Prostate gland (tissue), 2 donors: ENCODE results near the gene CLDN19. TPM values are rescaled to one million over a fixed set of nuclear protein-coding genes. Genes with fewer than 3 reads are reported as not detected.
"Not testable (repeated sequence)": the region's sequence is repeated elsewhere in the genome, so short reads cannot be mapped to it uniquely, and the experiment has no call there.

Experiments
- DNase-seq: peaks from one replicate; pipeline ENCODE4 v3.0.0-alpha.2; 2019; ENCODE audit warnings: low spot score
- H3K27ac ChIP-seq, 2 donors: fragments of 200-600 bp; sonication (generic); 2 replicates each; pipeline ENCODE4 v1.5.1; 2017 to 2019
- H3K27me3 ChIP-seq: fragments of 200-600 bp; sonication (generic); replicated peaks from 2 replicates; pipeline ENCODE4 v1.5.1; 2019; ENCODE audit not compliant: insufficient read depth
- H3K36me3 ChIP-seq, 2 donors: fragments of 200-600 bp; sonication (generic); 1 replicate in 1 of 2; 2 replicates in 1 of 2; pipeline versions ENCODE4 v1.5.1 to v1.8.1; 2017 to 2019
- H3K4me1 ChIP-seq: fragments of 200-600 bp; sonication (generic); replicated peaks from 2 replicates; pipeline ENCODE4 v1.5.1; 2019
- H3K4me3 ChIP-seq, 2 donors: fragments of 200-600 bp; sonication (generic); 2 replicates each; pipeline ENCODE4 v1.5.1; 2017 to 2019
- H3K9me3 ChIP-seq: fragments of 200-600 bp; sonication (generic); 2 replicates; pipeline ENCODE4 v1.5.1; 2017
- CTCF ChIP-seq, 4 experiments: fragments of 200-600 bp in 2 of 4; fragments of 450-650 bp in 2 of 4; sonication (generic) in 2 of 4; IDR thresholded peaks; 1 replicate in 3 of 4; 2 replicates in 1 of 4; pipeline ENCODE4 v1.5.1; 2016 to 2019; ENCODE audit warnings: antibody characterized with exemption in 4 of 4, mild to moderate bottlenecking in 2 of 4, moderate library complexity in 2 of 4
- POLR2A ChIP-seq: fragments of 450-650 bp; IDR thresholded peaks from one replicate; pipeline ENCODE4 v1.6.1; 2016; ENCODE audit warnings: antibody characterized with exemption, mild to moderate bottlenecking
- POLR2AphosphoS5 ChIP-seq: sonication (generic); formaldehyde crosslinking; IDR thresholded peaks from one replicate; pipeline ENCODE4 v1.6.1; 2017; ENCODE audit warnings: antibody characterized with exemption
- WGBS: methylation state at CpG from one replicate; pipeline ENCODE4 v1.1.5; 2018; 5-methylcytosine and 5-hydroxymethylcytosine counted together
- intact Hi-C: fragments of 100-400 bp; cut with DNase I; formaldehyde crosslinking; loops from one replicate; pipeline ENCODE4 v1.14.2; 2022
- total RNA-seq, 2 donors: library from RNA; depleted of rRNA; stranded (reverse); fragments of >200 nt; gene quantifications; one replicate each; pipeline ENCODE4 v1.1.0, GENCODE V29; 2016

The CLDN19 gene
- total RNA-seq, 2 donors from 2014 or later, result 1.1 to 1.5 TPM

DNA sequence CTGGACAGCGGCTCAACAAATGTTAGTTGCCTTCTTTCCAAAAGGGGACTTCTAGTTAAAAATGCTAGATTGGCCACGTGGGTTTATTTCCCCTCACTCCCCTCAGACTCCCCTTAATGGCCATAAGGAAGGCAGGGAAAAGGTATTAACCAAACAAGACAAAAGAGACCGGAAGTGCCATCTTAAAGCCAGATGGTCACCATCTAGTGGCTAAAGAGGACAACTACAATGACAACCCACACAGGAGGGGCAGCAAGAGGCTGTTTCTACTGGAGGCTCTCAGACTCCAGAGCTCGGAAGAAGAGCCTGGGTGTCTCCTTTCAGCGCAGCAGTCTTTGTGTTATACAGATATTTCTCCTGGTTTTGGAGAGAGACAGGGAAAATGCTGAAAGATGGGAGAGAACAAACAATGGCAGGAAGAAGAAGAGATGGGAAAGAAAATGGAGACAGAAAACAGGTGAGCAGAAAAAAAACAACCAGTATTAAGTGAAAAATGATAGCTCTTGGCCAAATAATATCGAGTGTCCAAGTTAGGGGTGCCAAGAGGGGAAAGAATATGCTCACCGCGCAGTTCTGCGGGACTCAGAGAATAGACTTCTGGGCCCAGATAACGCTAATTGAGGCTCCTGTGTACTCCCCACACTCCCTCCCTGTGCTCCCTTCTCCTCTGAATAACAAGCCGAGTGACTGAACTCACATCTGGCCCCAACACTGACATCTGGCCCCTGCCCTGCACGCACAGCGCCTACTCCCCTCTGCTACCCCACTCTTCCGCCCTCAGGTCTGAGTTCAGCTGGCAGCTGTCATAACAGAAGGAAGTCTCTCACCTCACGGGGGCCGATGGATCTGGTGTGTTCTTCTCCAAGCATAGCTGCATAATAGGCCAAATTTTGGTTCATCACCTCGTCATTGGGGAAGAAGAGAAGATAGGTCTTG lies 17.2 kb upstream of the CLDN19 start:
- DNase-seq, result no peak
- Histone ChIP-seq H3K27ac (no peak overlapping the region), H3K27me3 (no peaks in the 10 kb centered on the region), H3K36me3 (no peaks in the 10 kb centered on the region), H3K9me3 (no peaks in the 10 kb centered on the region), H3K4me1 (no peaks in the 10 kb centered on the region), H3K4me3 (no peak overlapping the region)
- peak; percentile 38 for TF ChIP-seq POLR2AphosphoS5
- peak in 3 of 4 experiments; percentile 48 to 69 (median 58) for TF ChIP-seq CTCF (IDR thresholded peaks at IDR 0.05)
- no peak for TF ChIP-seq POLR2A
- WGBS, result 75% methylated on average over 17 of the region's 17 CpGs
- intact Hi-C loops, result no loop called here

- WGBS, result 97% methylated on average over 1 of the region's 1 CpG
These were observed 13.0 kb upstream of the CLDN19 start for GRCh38 chr1:42753070-42753469.

GRCh38 chr1:42752284-42752683 lies 12.2 kb upstream of the CLDN19 start:
- Histone ChIP-seq H3K9me3 (no peaks in the 10 kb centered on the region), H3K4me3 (no peak overlapping the region), H3K27ac (no peak overlapping the region), H3K36me3 (no peaks in the 10 kb centered on the region), H3K4me1 (no peaks in the 10 kb centered on the region), H3K27me3 (no peaks in the 10 kb centered on the region)
- DNase-seq, result no peak
- TF ChIP-seq POLR2A, result no peak
- TF ChIP-seq CTCF (IDR thresholded peaks at IDR 0.05), result no peak
- no peak for TF ChIP-seq POLR2AphosphoS5
- intact Hi-C loops, result no loop called here
- 93% methylated on average over 6 of the region's 6 CpGs for WGBS

More at GRCh38 chr1:42753070-42753469, 13.0 kb upstream of the CLDN19 start:
- Histone ChIP-seq H3K36me3 (no peaks in the 10 kb centered on the region), H3K4me1 (no peaks in the 10 kb centered on the region), H3K27ac (no peak overlapping the region), H3K4me3 (no peak overlapping the region), H3K9me3 (no peaks in the 10 kb centered on the region), H3K27me3 (no peaks in the 10 kb centered on the region)
- TF ChIP-seq POLR2AphosphoS5, result no peak
- no peak for TF ChIP-seq POLR2A
- no peak for TF ChIP-seq CTCF (IDR thresholded peaks at IDR 0.05)
- no peak for DNase-seq
- intact Hi-C loops, result no loop called here

DNA sequence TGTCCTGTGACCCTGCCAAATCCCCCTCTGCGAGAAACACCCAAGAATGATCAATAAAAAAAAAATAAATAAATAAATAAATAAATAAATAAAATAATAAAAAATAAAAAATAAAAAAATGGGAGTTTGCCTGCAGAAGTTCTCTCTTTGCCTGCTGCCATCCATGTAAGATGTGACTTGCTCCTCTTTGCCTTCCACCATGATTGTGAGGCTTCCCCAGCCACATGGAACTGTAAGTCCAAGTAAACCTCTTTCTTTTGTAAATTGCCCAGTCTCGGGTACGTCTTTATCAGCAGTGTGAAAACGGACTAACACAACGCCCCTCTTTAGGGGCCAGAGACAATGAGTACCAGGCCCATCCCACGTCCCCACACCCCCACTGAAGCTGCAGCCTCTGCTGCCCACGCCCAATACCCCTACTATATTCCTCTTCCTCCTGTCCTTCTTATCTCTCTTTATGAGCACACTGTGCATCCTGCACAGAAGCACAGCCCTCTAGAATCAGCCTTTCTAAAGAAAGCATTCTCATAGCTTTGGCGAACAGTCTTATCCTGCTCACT lies 11.6 kb upstream of the CLDN19 start:
- H3K4me1 ChIP-seq, DNase-seq, H3K27me3 ChIP-seq, intact Hi-C loops, H3K27ac ChIP-seq, H3K9me3 ChIP-seq, H3K36me3 ChIP-seq, H3K4me3 ChIP-seq: not testable (repeated sequence)
- 85% methylated on average over 8 of the region's 8 CpGs for WGBS

DNA sequence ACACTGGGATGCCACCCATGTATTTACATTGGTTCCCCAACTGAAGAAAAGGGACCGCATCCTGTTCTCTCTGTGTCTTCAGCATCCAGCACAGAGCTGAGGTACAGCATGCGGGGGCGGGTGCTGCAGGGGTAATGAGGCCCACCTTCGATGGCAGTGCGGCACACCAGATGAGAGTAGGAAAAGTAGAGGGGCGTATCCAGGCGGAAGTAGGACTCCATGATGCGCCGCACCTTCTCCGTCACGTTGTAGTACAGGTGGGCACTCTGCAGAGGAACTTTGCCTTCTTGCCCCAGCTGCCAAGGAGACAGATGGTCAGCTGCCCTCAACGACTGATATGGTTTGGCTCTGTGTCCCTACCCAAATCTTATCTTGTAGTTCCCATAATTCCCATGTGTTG lies 10.0 kb upstream of the CLDN19 start:
- no peaks in the 10 kb centered on the region for H3K27me3 ChIP-seq
- no peak overlapping the region for H3K4me3 ChIP-seq
- WGBS, result 95% methylated on average over 12 of the region's 12 CpGs
- intact Hi-C loops, result no loop called here
- no peaks in the 10 kb centered on the region for H3K4me1 ChIP-seq
- no peak overlapping the region for H3K27ac ChIP-seq
- no peaks in the 10 kb centered on the region for H3K9me3 ChIP-seq
- H3K36me3 ChIP-seq, result no peaks in the 10 kb centered on the region
- no peak for DNase-seq
- TF ChIP-seq POLR2A (no peak), POLR2AphosphoS5 (no peak), CTCF (IDR thresholded peaks at IDR 0.05) (no peak)
